Fibroblast of lung (primary cell): ENCODE data around the gene UBE2J2. TPM values are rescaled to one million over a fixed set of nuclear protein-coding genes. Genes with fewer than 3 reads are reported as not detected.

ENCODE experiments used
- DNase-seq, 2 donors: peaks; one replicate each; pipeline versions ENCODE4 v3.0.0 to v3.0.0-alpha.2; 2010; ENCODE audit warnings: low read depth in 2 of 2
- H2AFZ ChIP-seq: 2 replicates; pipeline ENCODE4 v1.5.1; 2012; ENCODE audit warnings: low read length, control low read depth, inconsistent platforms
- H3K27ac ChIP-seq: 2 replicates; pipeline ENCODE4 v1.5.1; 2011; ENCODE audit warnings: low read length, control low read depth; ENCODE audit not compliant: insufficient read depth
- H3K27me3 ChIP-seq: 2 replicates; pipeline ENCODE4 v1.5.1; 2011; ENCODE audit warnings: mild to moderate bottlenecking, low read length; ENCODE audit not compliant: control insufficient read depth, insufficient read depth
- H3K36me3 ChIP-seq: 2 replicates; pipeline ENCODE4 v1.5.1; 2011; ENCODE audit warnings: low read length; ENCODE audit not compliant: control insufficient read depth, insufficient read depth
- H3K4me1 ChIP-seq: 2 replicates; pipeline ENCODE4 v1.5.1; 2011; ENCODE audit warnings: low read length; ENCODE audit not compliant: control insufficient read depth, insufficient read depth; ENCODE audit errors: extremely low read depth
- H3K4me2 ChIP-seq: 2 replicates; pipeline ENCODE4 v1.5.1; 2011; ENCODE audit warnings: low read length, control low read depth; ENCODE audit not compliant: insufficient read depth; ENCODE audit errors: extremely low read depth
- H3K4me3 ChIP-seq, 4 experiments: fragments of 200-600 bp in 1 of 4; sonication (generic) in 1 of 4; replicated peaks in 1 of 4; 2 replicates each; pipeline ENCODE4 v1.5.1; 2011 to 2016; ENCODE audit warnings: low read length in 4 of 4, low read depth in 3 of 4, mild to moderate bottlenecking in 3 of 4, control low read depth in 2 of 4, inconsistent platforms in 1 of 4, mixed read lengths in 1 of 4; ENCODE audit not compliant: insufficient read depth in 1 of 4; ENCODE audit errors: control extremely low read depth in 1 of 4
- H3K79me2 ChIP-seq: 2 replicates; pipeline ENCODE4 v1.5.1; 2012; ENCODE audit warnings: mild to moderate bottlenecking, low read length, inconsistent platforms; ENCODE audit not compliant: control insufficient read depth, insufficient read depth
- H3K9ac ChIP-seq: 2 replicates; pipeline ENCODE4 v1.5.1; 2011; ENCODE audit warnings: mild to moderate bottlenecking, low read length, control low read depth; ENCODE audit not compliant: insufficient read depth
- H3K9me3 ChIP-seq: 2 replicates; pipeline ENCODE4 v1.5.1; 2012; ENCODE audit warnings: low read depth, low read length; ENCODE audit not compliant: control insufficient read depth, insufficient read depth
- H4K20me1 ChIP-seq: 2 replicates; pipeline ENCODE4 v1.5.1; 2011; ENCODE audit warnings: low read length; ENCODE audit not compliant: control insufficient read depth, insufficient read depth; ENCODE audit errors: extremely low read depth
- CTCF ChIP-seq, 2 donors: IDR thresholded peaks in 1 of 2; conservative IDR thresholded peaks in 1 of 2; 1 replicate in 1 of 2; 2 replicates in 1 of 2; pipeline ENCODE4 v1.5.1; 2011 to 2012; ENCODE audit warnings: low read length in 2 of 2, control low read depth in 1 of 2, inconsistent platforms in 1 of 2, low read depth in 1 of 2, mild to moderate bottlenecking in 1 of 2
- EZH2 ChIP-seq: IDR thresholded peaks from 2 replicates; pipeline ENCODE4 v1.5.1; 2012; ENCODE audit warnings: low read length, control low read depth, mild to moderate bottlenecking; ENCODE audit errors: missing control alignments
- polyA plus RNA-seq, 2 donors: library from polyadenylated mRNA; depleted of rRNA in 1 of 2; stranded (reverse) in 1 of 2; unstranded in 1 of 2; fragments of >200 nt; gene quantifications; 2 replicates each; pipeline ENCODE4 v1.2.1, GENCODE V29; 2011 to 2012; ENCODE audit warnings: missing spikeins in 1 of 2
- total RNA-seq: library from RNA; depleted of rRNA; stranded (reverse); fragments of >200 nt; gene quantifications from 2 replicates; pipeline ENCODE4 v1.2.1, GENCODE V29; 2014

Gene UBE2J2
- total and polyA plus RNA-seq, 2 donors (not counting 1 experiment from before 2014, with no cell fraction given): 32.3 to 47.2 TPM

DNA sequence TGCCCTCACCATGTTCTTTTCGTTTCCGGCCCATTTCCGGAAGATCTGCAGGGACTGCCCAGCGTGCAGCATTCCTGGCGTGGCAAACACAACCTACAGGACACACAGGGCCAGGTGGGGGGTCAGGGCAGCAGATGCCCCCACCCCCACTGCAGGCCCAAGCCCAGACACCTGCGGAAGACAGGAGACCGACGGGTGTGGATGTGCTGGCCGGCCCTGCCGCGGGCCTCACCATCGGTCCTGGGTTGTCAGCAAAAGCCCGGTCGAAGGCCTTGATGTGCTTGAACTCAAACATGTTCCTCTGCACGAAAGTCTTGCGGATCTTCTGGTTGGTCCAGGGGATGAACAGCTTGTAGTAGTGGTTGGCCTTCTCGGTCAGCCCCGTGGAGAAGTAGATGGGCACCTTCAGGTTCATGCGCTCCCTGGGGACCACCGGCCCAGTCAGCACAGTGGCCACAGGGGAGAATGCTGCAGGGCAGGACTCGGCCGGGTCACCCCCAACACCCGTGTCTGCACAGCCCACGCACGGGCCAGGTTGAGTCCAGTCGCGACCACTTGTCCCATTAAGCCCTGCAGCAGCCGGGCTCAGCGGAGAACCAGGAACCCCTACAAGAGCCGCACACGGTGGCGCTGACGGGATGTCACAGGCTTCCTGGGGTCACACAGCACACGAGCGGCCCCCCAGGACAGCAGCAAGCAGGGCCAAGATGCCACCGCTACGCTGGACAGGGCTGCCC is 40.0 kb upstream of the UBE2J2 start:
- peaks cover 12% of the 10 kb centered on the region for H3K4me1 ChIP-seq
- no peak overlapping the region for H3K4me2 ChIP-seq
- no peaks in the 10 kb centered on the region for H4K20me1 ChIP-seq
- H3K36me3 ChIP-seq: peaks cover 46% of the 10 kb centered on the region
- DNase-seq: no peak
- no peak overlapping the region for H2AFZ ChIP-seq
- no peaks in the 10 kb centered on the region for H3K9me3 ChIP-seq
- H3K79me2 ChIP-seq: peaks cover 29% of the 10 kb centered on the region
- no peak overlapping the region for H3K4me3 ChIP-seq
- TF ChIP-seq EZH2 (no peak), CTCF (conservative IDR thresholded peaks at IDR 0.05 in 1 of 2, IDR thresholded peaks at IDR 0.05 in 1 of 2; ENCODE audit: low read depth in 1 of 2, low read length in 2 of 2) (no peak)
- no peak overlapping the region for H3K9ac ChIP-seq
- no peak overlapping the region for H3K27ac ChIP-seq
- H3K27me3 ChIP-seq: no peaks in the 10 kb centered on the region

DNA sequence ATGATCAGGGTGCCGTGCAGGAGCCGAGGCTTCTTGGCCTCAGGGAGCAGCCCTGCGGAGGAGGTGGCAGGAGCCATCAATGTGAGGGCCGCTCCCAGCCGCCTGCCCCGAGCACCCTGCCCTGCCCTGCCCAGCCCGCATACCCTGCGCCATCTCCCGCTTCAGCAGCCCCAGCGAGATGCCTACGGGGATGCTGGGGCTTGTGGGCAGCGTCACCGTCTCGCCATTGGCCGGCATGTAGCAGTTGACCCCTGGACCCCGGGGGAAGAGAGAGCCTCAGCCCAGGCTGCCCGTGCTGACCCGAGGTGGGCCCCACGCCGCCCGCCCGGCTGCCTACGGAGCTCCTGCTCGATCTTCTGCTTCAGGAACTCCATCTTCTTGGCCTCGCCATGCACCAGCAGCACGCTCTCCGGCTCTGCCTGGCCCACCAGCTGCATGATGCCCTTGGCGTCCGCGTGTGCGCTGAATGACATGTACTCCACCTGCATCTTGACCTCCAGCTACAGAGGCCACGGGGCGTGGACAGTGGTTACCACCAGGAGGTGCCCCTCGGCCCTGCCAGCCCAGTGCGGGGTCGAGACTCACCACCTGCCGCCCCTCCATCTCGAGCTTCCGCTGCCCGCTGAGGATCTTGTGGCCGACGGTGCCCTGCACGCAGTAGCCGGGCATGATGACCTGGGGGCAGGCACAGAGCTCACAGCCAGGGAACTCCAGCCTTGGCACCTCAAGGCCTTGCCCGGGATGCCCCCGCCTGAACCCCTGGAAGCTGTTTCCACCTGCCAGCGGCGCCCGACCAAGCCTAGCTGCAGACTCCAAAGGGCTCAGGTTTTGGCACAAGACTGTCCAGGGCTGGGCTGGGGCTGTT is 39.0 kb upstream of the UBE2J2 start:
- Histone ChIP-seq H3K36me3 (peaks cover 46% of the 10 kb centered on the region), H3K79me2 (peaks cover 29% of the 10 kb centered on the region)

More for the DNA sequence above, 39.0 kb upstream of the UBE2J2 start:
- H3K9ac ChIP-seq: no peak overlapping the region
- peaks cover 8% of the 10 kb centered on the region for H3K4me1 ChIP-seq
- TF ChIP-seq EZH2: no peak
- TF ChIP-seq CTCF (conservative IDR thresholded peaks at IDR 0.05 in 1 of 2, IDR thresholded peaks at IDR 0.05 in 1 of 2; ENCODE audit: low read depth in 1 of 2, low read length in 2 of 2): no peak
- no peaks in the 10 kb centered on the region for H4K20me1 ChIP-seq
- H3K9me3 ChIP-seq: no peaks in the 10 kb centered on the region
- no peak for DNase-seq
- H3K27me3 ChIP-seq: no peaks in the 10 kb centered on the region
- H3K4me3 ChIP-seq: no peak overlapping the region
- no peak overlapping the region for H2AFZ ChIP-seq
- H3K27ac ChIP-seq: no peak overlapping the region
- no peak overlapping the region for H3K4me2 ChIP-seq
